Large intestine (tissue), 3 donors: ENCODE results near the gene IFNK. TPM values are rescaled to one million over a fixed set of nuclear protein-coding genes. Genes with fewer than 3 reads are reported as not detected.
A peak's percentile ranks its signal among the peaks of the same experiment; 100 is the strongest.
"Not testable (repeated sequence)": the region's sequence is repeated elsewhere in the genome, so short reads cannot be mapped to it uniquely, and the experiment has no call there.

Experiments
- DNase-seq, 2 donors: peaks; one replicate each; pipeline versions ENCODE4 v3.0.0 to v3.0.0-alpha.2; 2013
- H3K27ac ChIP-seq: one replicate; pipeline ENCODE4 v1.5.1; 2013; ENCODE audit warnings: low read length
- H3K27me3 ChIP-seq: 2 replicates; pipeline ENCODE4 v1.6.1; 2013; ENCODE audit warnings: low read length; ENCODE audit not compliant: control insufficient read depth, insufficient read depth
- H3K36me3 ChIP-seq: 2 replicates; pipeline ENCODE4 v1.6.1; 2013; ENCODE audit warnings: low read length; ENCODE audit not compliant: control insufficient read depth, insufficient read depth
- H3K4me1 ChIP-seq: one replicate; pipeline ENCODE4 v1.6.1; 2013; ENCODE audit warnings: low read length; ENCODE audit not compliant: control insufficient read depth, insufficient read depth
- H3K4me3 ChIP-seq: one replicate; pipeline ENCODE4 v1.5.1; 2013; ENCODE audit warnings: low read length
- H3K9me3 ChIP-seq: one replicate; pipeline ENCODE4 v1.6.1; 2013; ENCODE audit warnings: mild to moderate bottlenecking, low read depth, low read length, moderate library complexity; ENCODE audit not compliant: control insufficient read depth
- WGBS: methylation state at CpG from one replicate; pipeline ENCODE4 v1.1.5; 2013; ENCODE audit warnings: low lambda C conversion rate; ENCODE audit not compliant: insufficient coverage; 5-methylcytosine and 5-hydroxymethylcytosine counted together
- polyA plus RNA-seq: library from polyadenylated mRNA; unstranded; fragments of 120-200 nt; gene quantifications from one replicate; pipeline ENCODE4 v1.2.1, GENCODE V29; 2013

The IFNK gene
- polyA plus RNA-seq, 1 donor = 0.06 TPM

DNA sequence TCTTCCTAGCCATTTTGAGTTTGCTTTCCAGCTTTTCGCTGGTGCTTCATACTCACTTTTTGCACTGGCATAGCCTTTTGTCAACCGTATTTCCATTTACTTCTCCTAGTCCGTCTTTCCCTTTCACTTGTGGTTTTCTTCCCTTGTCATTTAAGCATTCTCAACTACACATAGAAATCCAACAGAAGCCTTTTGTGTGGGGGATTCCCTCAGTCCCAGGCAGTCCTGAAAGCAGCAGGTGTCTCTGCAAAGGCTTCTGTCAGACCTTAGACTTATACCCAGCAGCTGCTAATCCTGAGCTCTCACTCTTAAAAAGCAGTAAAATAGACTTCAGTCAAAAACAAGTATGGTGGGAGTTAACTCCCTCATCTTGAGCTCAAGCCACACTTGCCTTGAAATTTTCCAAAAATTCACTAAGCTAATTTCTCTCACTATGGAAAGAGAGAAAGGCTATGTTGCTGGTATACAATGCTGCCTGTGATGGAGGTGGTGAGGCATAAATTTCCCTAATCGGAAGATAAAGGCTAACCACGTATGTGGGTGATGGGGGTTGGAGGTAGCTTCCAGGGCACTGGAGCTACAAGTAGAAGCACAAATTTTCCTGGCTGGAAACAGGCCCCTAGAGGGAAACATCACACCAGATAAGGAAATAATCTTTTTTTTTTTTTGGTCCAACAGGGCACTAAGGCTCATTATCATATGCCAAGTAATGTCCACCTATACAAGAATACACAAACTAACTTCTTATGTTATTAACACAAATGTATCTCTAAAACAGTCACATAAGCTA is 34.8 kb upstream of the IFNK start:
- WGBS = 100% methylated on average over 3 of the region's 5 CpGs
- H3K4me3 ChIP-seq = no peak overlapping the region
- no peak overlapping the region for H3K27ac ChIP-seq
- no peaks in the 10 kb centered on the region for H3K36me3 ChIP-seq
- no peaks in the 10 kb centered on the region for H3K27me3 ChIP-seq
- no peaks in the 10 kb centered on the region for H3K9me3 ChIP-seq
- no peak for DNase-seq
- peaks cover 7% of the 10 kb centered on the region for H3K4me1 ChIP-seq

DNA sequence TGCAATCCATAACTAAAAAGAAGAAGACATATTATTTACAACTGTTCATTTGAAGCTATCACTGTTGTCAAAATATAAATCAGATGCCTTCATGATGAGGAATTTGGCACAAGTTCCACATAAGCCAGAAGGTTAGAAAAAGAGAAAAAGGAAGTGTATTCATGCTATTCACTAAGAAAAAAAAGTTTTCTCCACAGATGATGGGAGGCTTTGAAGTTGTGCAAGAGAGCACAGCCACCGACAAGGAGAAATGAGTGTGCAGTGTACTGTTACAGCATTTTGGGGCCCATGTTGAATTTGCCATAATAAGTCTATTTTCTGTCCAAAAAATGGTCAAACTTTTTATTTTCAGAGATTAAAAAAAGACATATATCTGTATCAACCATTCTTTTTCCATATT is 32.9 kb upstream of the IFNK start:
- DNase-seq = no peak
- Histone ChIP-seq H3K36me3 (no peaks in the 10 kb centered on the region), H3K9me3 (no peaks in the 10 kb centered on the region), H3K4me1 (peaks cover 7% of the 10 kb centered on the region), H3K27ac (no peak overlapping the region), H3K4me3 (no peak overlapping the region), H3K27me3 (no peaks in the 10 kb centered on the region)
- no CpG with 5 or more reads among the region's 1 CpG for whole genome bisulfite sequencing

GRCh38 chr9:27495480-27496134 is 28.5 kb upstream of the IFNK start:
- DNase-seq = no peak
- Histone ChIP-seq H3K27me3 (no peaks in the 10 kb centered on the region), H3K4me3 (no peak overlapping the region), H3K4me1 (no peaks in the 10 kb centered on the region), H3K9me3 (no peaks in the 10 kb centered on the region), H3K36me3 (no peaks in the 10 kb centered on the region), H3K27ac (no peak overlapping the region)
- no CpG with 5 or more reads among the region's 3 CpGs for WGBS

GRCh38 chr9:27496135-27496504 is 28.0 kb upstream of the IFNK start:
- Histone ChIP-seq H3K36me3 (no peaks in the 10 kb centered on the region), H3K9me3 (no peaks in the 10 kb centered on the region), H3K4me1 (no peaks in the 10 kb centered on the region), H3K4me3 (no peak overlapping the region), H3K27ac (no peak overlapping the region), H3K27me3 (no peaks in the 10 kb centered on the region)
- DNase-seq = no peak
- WGBS = no CpG with 5 or more reads among the region's 3 CpGs

DNA sequence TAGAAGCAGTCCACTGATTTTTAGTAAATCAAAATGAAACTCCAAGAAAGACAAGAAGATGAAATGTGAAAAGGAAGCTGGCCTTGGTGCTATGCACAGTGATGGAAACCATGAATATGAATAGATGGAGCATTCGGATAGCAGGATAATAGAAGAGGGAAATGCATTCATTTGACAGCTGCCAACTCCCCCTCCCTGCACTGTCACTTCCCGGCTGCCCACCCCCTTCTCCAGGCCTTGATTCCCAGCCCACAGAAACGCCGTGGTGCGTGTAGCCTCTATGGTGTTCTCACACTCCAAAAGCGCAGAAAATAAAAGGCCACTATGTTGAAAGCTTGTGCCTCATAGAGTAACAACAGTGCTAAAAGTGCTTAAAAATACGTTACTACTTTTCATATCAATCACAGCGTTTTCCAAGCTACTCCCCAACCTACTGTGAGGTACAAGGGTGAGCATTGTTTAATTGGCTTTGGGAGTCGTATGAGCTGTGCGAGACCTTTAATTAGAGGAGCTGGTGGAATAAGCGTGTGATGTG is 26.1 kb upstream of the IFNK start:
- H3K27me3 ChIP-seq = no peaks in the 10 kb centered on the region
- no peaks in the 10 kb centered on the region for H3K9me3 ChIP-seq
- H3K27ac ChIP-seq = no peak overlapping the region
- no peaks in the 10 kb centered on the region for H3K4me1 ChIP-seq
- DNase-seq = no peak
- no peaks in the 10 kb centered on the region for H3K36me3 ChIP-seq
- no peak overlapping the region for H3K4me3 ChIP-seq
- WGBS = 80% methylated on average over 3 of the region's 11 CpGs

DNA sequence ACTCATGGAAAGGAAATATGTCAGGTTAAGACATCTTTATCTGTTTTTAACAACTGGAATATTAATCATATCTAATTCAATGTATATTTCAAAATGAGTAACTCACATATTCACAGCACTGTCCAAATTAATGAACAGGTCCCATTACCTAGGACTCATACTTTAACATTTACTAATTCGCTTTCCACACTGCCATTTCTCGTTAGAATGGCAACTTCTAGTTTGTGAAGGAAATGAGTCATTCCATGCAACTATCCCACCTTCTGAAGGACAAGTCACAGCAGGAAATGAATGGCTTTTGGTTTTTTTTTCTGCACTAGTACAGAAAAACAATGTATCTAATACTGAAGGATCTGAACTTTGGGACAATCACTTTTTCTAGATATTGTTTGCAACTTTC is 24.6 kb upstream of the IFNK start:
- Histone ChIP-seq H3K27me3 (no peaks in the 10 kb centered on the region), H3K27ac (no peak overlapping the region), H3K36me3 (no peaks in the 10 kb centered on the region), H3K9me3 (no peaks in the 10 kb centered on the region), H3K4me1 (peaks cover 3% of the 10 kb centered on the region), H3K4me3 (no peak overlapping the region)
- WGBS = 20% methylated on average over 2 of the region's 2 CpGs
- DNase-seq = peak in 1 of 2 donors; percentile 22

DNA sequence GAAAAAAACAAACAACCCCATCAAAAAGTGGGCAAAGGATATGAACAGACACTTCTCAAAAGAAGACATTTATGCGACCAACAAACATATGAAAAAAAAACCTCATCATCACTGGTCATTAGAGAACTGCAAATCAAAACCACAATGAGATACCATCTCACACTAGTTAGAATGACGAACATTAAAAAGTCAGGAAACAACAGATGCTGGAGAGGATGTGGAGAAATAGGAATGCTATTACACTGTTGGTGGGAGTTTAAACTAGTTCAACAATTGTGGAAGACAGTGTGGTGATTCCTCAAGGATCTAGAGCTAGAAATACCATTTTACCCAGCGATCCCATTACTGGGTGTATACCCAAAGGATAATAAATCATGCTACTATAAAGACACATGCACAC is 23.2 kb upstream of the IFNK start:
- 100% methylated on average over 2 of the region's 3 CpGs for WGBS
- not testable (repeated sequence) for H3K4me1 ChIP-seq, H3K27ac ChIP-seq, H3K4me3 ChIP-seq, H3K36me3 ChIP-seq, H3K9me3 ChIP-seq, DNase-seq, H3K27me3 ChIP-seq

- no peaks in the 10 kb centered on the region for H3K27me3 ChIP-seq
Observed at GRCh38 chr9:27503623-27504022, 20.5 kb upstream of the IFNK start.

DNA sequence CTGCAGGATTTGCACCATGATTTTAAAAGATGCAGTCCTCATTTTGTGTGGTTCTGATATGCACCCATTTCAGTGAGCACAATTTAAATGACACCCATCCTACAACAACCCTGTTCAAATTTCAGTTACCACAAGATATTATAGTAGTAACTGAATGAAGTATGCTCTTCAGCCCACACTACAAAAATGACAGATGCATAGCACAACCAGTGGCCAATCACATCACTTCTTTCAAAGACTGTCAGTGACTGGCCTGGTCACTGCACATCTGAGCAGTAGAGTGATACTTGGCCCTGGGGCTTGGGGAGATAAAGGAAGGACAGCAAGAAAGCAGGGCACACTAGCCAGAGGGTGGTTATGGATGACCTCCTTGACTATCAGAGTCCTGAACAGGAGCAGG is 19.8 kb upstream of the IFNK start:
- no peaks in the 10 kb centered on the region for H3K27me3 ChIP-seq
- no peak for DNase-seq
- H3K9me3 ChIP-seq = no peaks in the 10 kb centered on the region
- H3K36me3 ChIP-seq = peaks cover 7% of the 10 kb centered on the region
- no peak overlapping the region for H3K4me3 ChIP-seq
- no peak overlapping the region for H3K27ac ChIP-seq
- H3K4me1 ChIP-seq = peaks cover 3% of the 10 kb centered on the region

More at GRCh38 chr9:27503623-27504022, 20.5 kb upstream of the IFNK start:
- DNase-seq = peak; percentile 7 to 21
- WGBS = no CpG with 5 or more reads among the region's 4 CpGs
- Histone ChIP-seq H3K4me1 (peaks cover 3% of the 10 kb centered on the region), H3K4me3 (no peak overlapping the region), H3K9me3 (no peaks in the 10 kb centered on the region), H3K27ac (peak overlapping the region; percentile 11), H3K36me3 (peaks cover 7% of the 10 kb centered on the region)

DNA sequence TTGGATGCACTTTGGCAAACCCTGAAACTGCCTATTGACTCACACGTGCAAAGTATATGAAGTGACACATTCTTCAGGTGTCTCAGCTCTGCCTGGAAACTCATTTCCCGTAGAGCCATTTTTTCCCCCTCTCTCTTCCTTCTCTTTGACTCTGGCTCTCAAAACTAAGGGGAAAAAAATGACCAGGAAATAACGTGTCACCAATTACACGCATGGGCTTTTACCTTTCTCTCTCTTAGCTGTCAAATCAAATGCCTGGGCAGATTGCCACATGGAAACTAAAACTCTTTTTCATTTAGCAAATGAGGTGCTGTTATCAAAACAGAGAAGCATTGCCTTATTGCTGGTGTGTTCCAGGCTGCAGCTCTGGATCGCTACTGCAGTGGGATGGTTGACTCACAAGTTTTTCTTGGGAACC is 18.3 kb upstream of the IFNK start:
- H3K36me3 ChIP-seq = peaks cover 7% of the 10 kb centered on the region
- WGBS = 100% methylated on average over 2 of the region's 5 CpGs
- no peak for DNase-seq

More for the DNA sequence above, 18.3 kb upstream of the IFNK start:
- Histone ChIP-seq H3K9me3 (no peaks in the 10 kb centered on the region), H3K4me1 (peaks cover 3% of the 10 kb centered on the region), H3K27me3 (no peaks in the 10 kb centered on the region), H3K4me3 (no peak overlapping the region), H3K27ac (no peak overlapping the region)
